ENCODE measurements around the gene PARD3. TPM values are rescaled to one million over a fixed set of nuclear protein-coding genes. Genes with fewer than 3 reads are reported as not detected.

Gene PARD3
- polyA plus RNA-seq, 3 donors: 0.51 TPM; not detected in 2

- Mint-ChIP-seq H3K36me3 (no peaks in the 10 kb centered on the region), H3K27me3 (ENCODE audit: low read depth in 3 of 3) (peaks cover 0 to 2% (median 0%) of the 10 kb centered on the region in 3 donors), H3K27ac (no peak overlapping the region), H3K9me3 (peaks cover 0 to 2% (median 0%) of the 10 kb centered on the region in 7 donors), H3K4me3 (no peak overlapping the region), H3K4me1 (no peaks in the 10 kb centered on the region)
- TF ChIP-seq CTCF (IDR thresholded peaks at IDR 0.05): no peak
- Histone ChIP-seq H3K27ac (ENCODE audit: low read depth in 1 of 2, low read length in 2 of 2) (no peak overlapping the region), H3K79me2 (ENCODE audit: insufficient read depth, low read length) (no peaks in the 10 kb centered on the region), H3K9me3 (replicated peaks in 1 of 2; ENCODE audit: control insufficient read depth in 1 of 2, insufficient read depth in 1 of 2, low read length in 2 of 2) (no peaks in the 10 kb centered on the region), H3K4me1 (ENCODE audit: control insufficient read depth in 1 of 2, insufficient read depth in 2 of 2, low read length in 2 of 2) (no peaks in the 10 kb centered on the region), H3K9ac (ENCODE audit: insufficient read depth, low read length, poor library complexity, severe bottlenecking) (no peak overlapping the region), H3K27me3 (ENCODE audit: control insufficient read depth in 2 of 2, insufficient read depth in 2 of 2, low read length in 2 of 2) (no peaks in the 10 kb centered on the region), H2AFZ (ENCODE audit: insufficient read depth, low read depth, low read length, poor library complexity, severe bottlenecking) (no peak overlapping the region), H4K20me1 (ENCODE audit: insufficient read depth, low read length) (no peaks in the 10 kb centered on the region), H3K36me3 (replicated peaks in 1 of 2; ENCODE audit: control insufficient read depth in 1 of 2, insufficient read depth in 2 of 2, low read length in 2 of 2) (no peaks in the 10 kb centered on the region), H3K4me3 (replicated peaks in 1 of 3; ENCODE audit: low read depth in 2 of 3, low read length in 3 of 3) (no peak overlapping the region), H3K4me2 (replicated peaks; ENCODE audit: extremely low read depth, low read length, poor library complexity, severe bottlenecking) (no peak overlapping the region)
- intact Hi-C loops (cut with micrococcal nuclease): no loop called here
- DNase-seq: peak in 1 of 3 donors; percentile 5
- WGBS (ENCODE audit: insufficient coverage): no CpG with 5 or more reads among the region's 2 CpGs
These were observed 341.1 kb downstream of the PARD3 start for GRCh38 chr10:34474009-34474376.

- no peaks in the 10 kb centered on the region for H3K9me3 ChIP-seq (replicated peaks in 1 of 2; ENCODE audit: control insufficient read depth in 1 of 2, insufficient read depth in 1 of 2, low read length in 2 of 2)
- H3K27me3 ChIP-seq (ENCODE audit: control insufficient read depth in 2 of 2, insufficient read depth in 2 of 2, low read length in 2 of 2): no peaks in the 10 kb centered on the region
- Mint-ChIP-seq H3K27ac (no peak overlapping the region), H3K36me3 (no peaks in the 10 kb centered on the region), H3K9me3 (peaks cover 0 to 2% (median 0%) of the 10 kb centered on the region in 7 donors), H3K27me3 (ENCODE audit: low read depth in 3 of 3) (peaks cover 0 to 2% (median 0%) of the 10 kb centered on the region in 3 donors), H3K4me3 (no peak overlapping the region), H3K4me1 (no peaks in the 10 kb centered on the region)
- no peak for DNase-seq
- H3K27ac ChIP-seq (ENCODE audit: low read depth in 1 of 2, low read length in 2 of 2): no peak overlapping the region
- TF ChIP-seq CTCF (IDR thresholded peaks at IDR 0.05): no peak
- no peaks in the 10 kb centered on the region for H4K20me1 ChIP-seq (ENCODE audit: insufficient read depth, low read length)
- intact Hi-C loops (cut with micrococcal nuclease): no loop called here
- no peaks in the 10 kb centered on the region for H3K4me1 ChIP-seq (ENCODE audit: control insufficient read depth in 1 of 2, insufficient read depth in 2 of 2, low read length in 2 of 2)
- H3K4me2 ChIP-seq (replicated peaks; ENCODE audit: extremely low read depth, low read length, poor library complexity, severe bottlenecking): no peak overlapping the region
- H3K79me2 ChIP-seq (ENCODE audit: insufficient read depth, low read length): no peaks in the 10 kb centered on the region
- no peaks in the 10 kb centered on the region for H3K36me3 ChIP-seq (replicated peaks in 1 of 2; ENCODE audit: control insufficient read depth in 1 of 2, insufficient read depth in 2 of 2, low read length in 2 of 2)
- H3K4me3 ChIP-seq (replicated peaks in 1 of 3; ENCODE audit: low read depth in 2 of 3, low read length in 3 of 3): no peak overlapping the region
- WGBS (ENCODE audit: insufficient coverage): 100% methylated on average over 4 of the region's 7 CpGs
- no peak overlapping the region for H2AFZ ChIP-seq (ENCODE audit: insufficient read depth, low read depth, low read length, poor library complexity, severe bottlenecking)
- H3K9ac ChIP-seq (ENCODE audit: insufficient read depth, low read length, poor library complexity, severe bottlenecking): no peak overlapping the region
These were observed 341.7 kb downstream of the PARD3 start for GRCh38 chr10:34473174-34474008.

All from CD14-positive monocyte (primary cell).